Measurements from ENCODE around the gene VAMP8. TPM values are rescaled to one million over a fixed set of nuclear protein-coding genes. Genes with fewer than 3 reads are reported as not detected.

Gene VAMP8
- total and polyA plus RNA-seq, 10 of the 15 experiments (the other 5 are each of a cell fraction or from before 2014, with no cell fraction given) = 93.6 to 744 (median 217) TPM

- TF ChIP-seq, protein P1, sequence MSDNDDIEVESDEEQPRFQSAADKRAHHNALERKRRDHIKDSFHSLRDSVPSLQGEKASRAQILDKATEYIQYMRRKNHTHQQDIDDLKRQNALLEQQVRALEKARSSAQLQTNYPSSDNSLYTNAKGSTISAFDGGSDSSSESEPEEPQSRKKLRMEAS (IDR thresholded peaks at IDR 0.05; ENCODE audit: low read depth, low read length) = peak; percentile 95; the same call in 1 of the 2 replicates
- peak; percentile 87 for TF ChIP-seq BACH1 (IDR thresholded peaks at IDR 0.05; ENCODE audit: borderline replicate concordance)
- TF ChIP-seq, protein P2, sequence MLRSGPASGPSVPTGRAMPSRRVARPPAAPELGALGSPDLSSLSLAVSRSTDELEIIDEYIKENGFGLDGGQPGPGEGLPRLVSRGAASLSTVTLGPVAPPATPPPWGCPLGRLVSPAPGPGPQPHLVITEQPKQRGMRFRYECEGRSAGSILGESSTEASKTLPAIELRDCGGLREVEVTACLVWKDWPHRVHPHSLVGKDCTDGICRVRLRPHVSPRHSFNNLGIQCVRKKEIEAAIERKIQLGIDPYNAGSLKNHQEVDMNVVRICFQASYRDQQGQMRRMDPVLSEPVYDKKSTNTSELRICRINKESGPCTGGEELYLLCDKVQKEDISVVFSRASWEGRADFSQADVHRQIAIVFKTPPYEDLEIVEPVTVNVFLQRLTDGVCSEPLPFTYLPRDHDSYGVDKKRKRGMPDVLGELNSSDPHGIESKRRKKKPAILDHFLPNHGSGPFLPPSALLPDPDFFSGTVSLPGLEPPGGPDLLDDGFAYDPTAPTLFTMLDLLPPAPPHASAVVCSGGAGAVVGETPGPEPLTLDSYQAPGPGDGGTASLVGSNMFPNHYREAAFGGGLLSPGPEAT (IDR thresholded peaks at IDR 0.05; ENCODE audit: low read depth) = no peak
- TF ChIP-seq ZNF207 (IDR thresholded peaks at IDR 0.05; ENCODE audit: borderline replicate concordance) = 0 out of 2 replicates have a peak, but pooled peaks have one; percentile 21
- peak; percentile 98 for TF ChIP-seq MXI1 (IDR thresholded peaks at IDR 0.05; ENCODE audit: low read depth, low read length)
- TF ChIP-seq LARP7 (IDR thresholded peaks at IDR 0.05) = peak; percentile 13; the same call in 1 of the 2 replicates
- TF ChIP-seq MLLT1 (IDR thresholded peaks at IDR 0.05) = 0 out of 2 replicates have a peak, but pooled peaks have one; percentile 56
- no peak for TF ChIP-seq RAD21 (IDR thresholded peaks at IDR 0.05; ENCODE audit: insufficient read depth, low read depth, low read length)
- TF ChIP-seq, protein P3, sequence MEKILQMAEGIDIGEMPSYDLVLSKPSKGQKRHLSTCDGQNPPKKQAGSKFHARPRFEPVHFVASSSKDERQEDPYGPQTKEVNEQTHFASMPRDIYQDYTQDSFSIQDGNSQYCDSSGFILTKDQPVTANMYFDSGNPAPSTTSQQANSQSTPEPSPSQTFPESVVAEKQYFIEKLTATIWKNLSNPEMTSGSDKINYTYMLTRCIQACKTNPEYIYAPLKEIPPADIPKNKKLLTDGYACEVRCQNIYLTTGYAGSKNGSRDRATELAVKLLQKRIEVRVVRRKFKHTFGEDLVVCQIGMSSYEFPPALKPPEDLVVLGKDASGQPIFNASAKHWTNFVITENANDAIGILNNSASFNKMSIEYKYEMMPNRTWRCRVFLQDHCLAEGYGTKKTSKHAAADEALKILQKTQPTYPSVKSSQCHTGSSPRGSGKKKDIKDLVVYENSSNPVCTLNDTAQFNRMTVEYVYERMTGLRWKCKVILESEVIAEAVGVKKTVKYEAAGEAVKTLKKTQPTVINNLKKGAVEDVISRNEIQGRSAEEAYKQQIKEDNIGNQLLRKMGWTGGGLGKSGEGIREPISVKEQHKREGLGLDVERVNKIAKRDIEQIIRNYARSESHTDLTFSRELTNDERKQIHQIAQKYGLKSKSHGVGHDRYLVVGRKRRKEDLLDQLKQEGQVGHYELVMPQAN (conservative IDR thresholded peaks at IDR 0.05) = peak; percentile 86
- no peak for TF ChIP-seq WRNIP1 (IDR thresholded peaks at IDR 0.05; ENCODE audit: borderline replicate concordance, low read depth, low read length)
- TF ChIP-seq PAX5 (IDR thresholded peaks at IDR 0.05; ENCODE audit: borderline replicate concordance, low read depth, low read length) = 0 out of 2 replicates have a peak, but pooled peaks have one; percentile 7
- 0 out of 2 replicates have a peak, but pooled peaks have one; percentile 25 for TF ChIP-seq HDGF (IDR thresholded peaks at IDR 0.05)
- TF ChIP-seq, protein P4, sequence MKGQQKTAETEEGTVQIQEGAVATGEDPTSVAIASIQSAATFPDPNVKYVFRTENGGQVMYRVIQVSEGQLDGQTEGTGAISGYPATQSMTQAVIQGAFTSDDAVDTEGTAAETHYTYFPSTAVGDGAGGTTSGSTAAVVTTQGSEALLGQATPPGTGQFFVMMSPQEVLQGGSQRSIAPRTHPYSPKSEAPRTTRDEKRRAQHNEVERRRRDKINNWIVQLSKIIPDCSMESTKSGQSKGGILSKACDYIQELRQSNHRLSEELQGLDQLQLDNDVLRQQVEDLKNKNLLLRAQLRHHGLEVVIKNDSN (IDR thresholded peaks at IDR 0.05; ENCODE audit: borderline replicate concordance, extremely low read length, insufficient read depth, low read depth, low read length) = peak; percentile 77
- peak in 1 of 2 experiments; percentile 28; a peak in 1 of 4 replicates for TF ChIP-seq IKZF2 (IDR thresholded peaks at IDR 0.05)
- TF ChIP-seq CREM (IDR thresholded peaks at IDR 0.05; ENCODE audit: low read depth) = peak; percentile 8; the same call in 1 of the 2 replicates
- no peak for TF ChIP-seq ETV6 (conservative IDR thresholded peaks at IDR 0.05 in 1 of 2, IDR thresholded peaks at IDR 0.05 in 1 of 2; ENCODE audit: borderline replicate concordance in 1 of 2, low read depth in 1 of 2)
- TF ChIP-seq ZNF687 (IDR thresholded peaks at IDR 0.05) = peak; percentile 25; the same call in 1 of the 2 replicates
Measured at GRCh38 chr2:85539361-85540132, 37.8 kb upstream of the VAMP8 start (continued).

All from GM12878 (cell line).